Measurements from ENCODE around the gene DNAJC10. TPM values are rescaled to one million over a fixed set of nuclear protein-coding genes. Genes with fewer than 3 reads are reported as not detected.
"Not testable (repeated sequence)": the region's sequence is repeated elsewhere in the genome, so short reads cannot be mapped to it uniquely, and the experiment has no call there.

The DNAJC10 gene
- total and polyA plus RNA-seq, 9 donors = 45.1 to 79.7 (median 62.6) TPM

- Histone ChIP-seq H3K4me1 (ENCODE audit: control insufficient read depth, insufficient read depth, low read length) (no peaks in the 10 kb centered on the region), H3K27me3 (ENCODE audit: control insufficient read depth, insufficient read depth, low read length) (no peaks in the 10 kb centered on the region), H3K9me3 (replicated peaks; ENCODE audit: control insufficient read depth, low read depth, low read length) (no peaks in the 10 kb centered on the region), H3K27ac (ENCODE audit: low read length) (no peak overlapping the region), H3K36me3 (ENCODE audit: control insufficient read depth, insufficient read depth, low read length) (peaks cover 16% of the 10 kb centered on the region), H3K4me3 (ENCODE audit: low read length) (no peak overlapping the region)
- WGBS (ENCODE audit: insufficient coverage) = no CpG with 5 or more reads among the region's 1 CpG
- DNase-seq = no peak
These were observed 63.3 kb downstream of the DNAJC10 start for GRCh38 chr2:182779323-182779722.

GRCh38 chr2:182781099-182781498 lies 65.0 kb downstream of the DNAJC10 start:
- WGBS (ENCODE audit: insufficient coverage) = no CpG with 5 or more reads among the region's 8 CpGs
- H3K36me3 ChIP-seq (ENCODE audit: control insufficient read depth, insufficient read depth, low read length) = peaks cover 10% of the 10 kb centered on the region
- H3K27ac ChIP-seq (ENCODE audit: low read length); H3K4me3 ChIP-seq (ENCODE audit: low read length); H3K27me3 ChIP-seq (ENCODE audit: control insufficient read depth, insufficient read depth, low read length); H3K4me1 ChIP-seq (ENCODE audit: control insufficient read depth, insufficient read depth, low read length); H3K9me3 ChIP-seq (replicated peaks; ENCODE audit: control insufficient read depth, low read depth, low read length); DNase-seq: not testable (repeated sequence)

GRCh38 chr2:182782686-182783085 lies 66.6 kb downstream of the DNAJC10 start:
- not testable (repeated sequence) for DNase-seq; H3K36me3 ChIP-seq (ENCODE audit: control insufficient read depth, insufficient read depth, low read length); H3K27me3 ChIP-seq (ENCODE audit: control insufficient read depth, insufficient read depth, low read length); H3K27ac ChIP-seq (ENCODE audit: low read length); H3K9me3 ChIP-seq (replicated peaks; ENCODE audit: control insufficient read depth, low read depth, low read length); H3K4me3 ChIP-seq (ENCODE audit: low read length); H3K4me1 ChIP-seq (ENCODE audit: control insufficient read depth, insufficient read depth, low read length)
- no CpG with 5 or more reads among the region's 3 CpGs for whole genome bisulfite sequencing (ENCODE audit: insufficient coverage)

- H3K27me3 ChIP-seq (ENCODE audit: control insufficient read depth, insufficient read depth, low read length) = no peaks in the 10 kb centered on the region
- no peaks in the 10 kb centered on the region for H3K9me3 ChIP-seq (replicated peaks; ENCODE audit: control insufficient read depth, low read depth, low read length)
- no peak for DNase-seq
- H3K27ac ChIP-seq (ENCODE audit: low read length) = no peak overlapping the region
- no peaks in the 10 kb centered on the region for H3K4me1 ChIP-seq (ENCODE audit: control insufficient read depth, insufficient read depth, low read length)
- no CpG with 5 or more reads among the region's 4 CpGs for WGBS (ENCODE audit: insufficient coverage)
- no peak overlapping the region for H3K4me3 ChIP-seq (ENCODE audit: low read length)
- H3K36me3 ChIP-seq (ENCODE audit: control insufficient read depth, insufficient read depth, low read length) = peaks cover 4% of the 10 kb centered on the region
These were observed 68.1 kb downstream of the DNAJC10 start for GRCh38 chr2:182784058-182784706.

GRCh38 chr2:182784777-182785176 lies 68.7 kb downstream of the DNAJC10 start:
- WGBS (ENCODE audit: insufficient coverage) = no CpG with 5 or more reads among the region's 1 CpG
- Histone ChIP-seq H3K27ac (ENCODE audit: low read length) (no peak overlapping the region), H3K4me3 (ENCODE audit: low read length) (no peak overlapping the region), H3K36me3 (ENCODE audit: control insufficient read depth, insufficient read depth, low read length) (peaks cover 2% of the 10 kb centered on the region), H3K27me3 (ENCODE audit: control insufficient read depth, insufficient read depth, low read length) (no peaks in the 10 kb centered on the region), H3K4me1 (ENCODE audit: control insufficient read depth, insufficient read depth, low read length) (no peaks in the 10 kb centered on the region), H3K9me3 (replicated peaks; ENCODE audit: control insufficient read depth, low read depth, low read length) (no peaks in the 10 kb centered on the region)
- DNase-seq = peak; percentile 48

- H3K4me3 ChIP-seq (ENCODE audit: low read length) = no peak overlapping the region
These were observed 76.4 kb downstream of the DNAJC10 start for GRCh38 chr2:182792441-182792840.

GRCh38 chr2:182798736-182799135 lies 82.7 kb downstream of the DNAJC10 start:
- WGBS (ENCODE audit: insufficient coverage) = no CpG with 5 or more reads among the region's 2 CpGs
- Histone ChIP-seq H3K36me3 (ENCODE audit: control insufficient read depth, insufficient read depth, low read length) (no peaks in the 10 kb centered on the region), H3K27ac (ENCODE audit: low read length) (no peak overlapping the region), H3K9me3 (replicated peaks; ENCODE audit: control insufficient read depth, low read depth, low read length) (no peaks in the 10 kb centered on the region), H3K4me3 (ENCODE audit: low read length) (no peak overlapping the region), H3K4me1 (ENCODE audit: control insufficient read depth, insufficient read depth, low read length) (no peaks in the 10 kb centered on the region), H3K27me3 (ENCODE audit: control insufficient read depth, insufficient read depth, low read length) (no peaks in the 10 kb centered on the region)
- no peak for DNase-seq

More at GRCh38 chr2:182792441-182792840, 76.4 kb downstream of the DNAJC10 start:
- DNase-seq = no peak
- Histone ChIP-seq H3K27me3 (ENCODE audit: control insufficient read depth, insufficient read depth, low read length) (no peaks in the 10 kb centered on the region), H3K9me3 (replicated peaks; ENCODE audit: control insufficient read depth, low read depth, low read length) (no peaks in the 10 kb centered on the region), H3K36me3 (ENCODE audit: control insufficient read depth, insufficient read depth, low read length) (no peaks in the 10 kb centered on the region), H3K27ac (ENCODE audit: low read length) (no peak overlapping the region), H3K4me1 (ENCODE audit: control insufficient read depth, insufficient read depth, low read length) (no peaks in the 10 kb centered on the region)
- WGBS (ENCODE audit: insufficient coverage) = no CpG with 5 or more reads among the region's 2 CpGs

- no peaks in the 10 kb centered on the region for H3K9me3 ChIP-seq (replicated peaks; ENCODE audit: control insufficient read depth, low read depth, low read length)
- H3K4me3 ChIP-seq (ENCODE audit: low read length) = no peak overlapping the region
- 100% methylated on average over 1 of the region's 5 CpGs for WGBS (ENCODE audit: insufficient coverage)
- H3K36me3 ChIP-seq (ENCODE audit: control insufficient read depth, insufficient read depth, low read length) = no peaks in the 10 kb centered on the region
- H3K27me3 ChIP-seq (ENCODE audit: control insufficient read depth, insufficient read depth, low read length) = no peaks in the 10 kb centered on the region
- no peak overlapping the region for H3K27ac ChIP-seq (ENCODE audit: low read length)
- DNase-seq = no peak
- no peaks in the 10 kb centered on the region for H3K4me1 ChIP-seq (ENCODE audit: control insufficient read depth, insufficient read depth, low read length)
These were observed 88.1 kb downstream of the DNAJC10 start for GRCh38 chr2:182804128-182804527.

GRCh38 chr2:182807319-182807718 lies 91.3 kb downstream of the DNAJC10 start:
- Histone ChIP-seq H3K4me3 (ENCODE audit: low read length) (no peak overlapping the region), H3K4me1 (ENCODE audit: control insufficient read depth, insufficient read depth, low read length) (no peaks in the 10 kb centered on the region), H3K27ac (ENCODE audit: low read length) (no peak overlapping the region), H3K27me3 (ENCODE audit: control insufficient read depth, insufficient read depth, low read length) (no peaks in the 10 kb centered on the region), H3K9me3 (replicated peaks; ENCODE audit: control insufficient read depth, low read depth, low read length) (no peaks in the 10 kb centered on the region), H3K36me3 (ENCODE audit: control insufficient read depth, insufficient read depth, low read length) (no peaks in the 10 kb centered on the region)
- DNase-seq = no peak
- WGBS (ENCODE audit: insufficient coverage) = 78% methylated on average over 3 of the region's 3 CpGs

GRCh38 chr2:182810087-182810486 lies 94.0 kb downstream of the DNAJC10 start:
- Histone ChIP-seq H3K4me1 (ENCODE audit: control insufficient read depth, insufficient read depth, low read length) (no peaks in the 10 kb centered on the region), H3K27me3 (ENCODE audit: control insufficient read depth, insufficient read depth, low read length) (no peaks in the 10 kb centered on the region), H3K9me3 (replicated peaks; ENCODE audit: control insufficient read depth, low read depth, low read length) (no peaks in the 10 kb centered on the region), H3K4me3 (ENCODE audit: low read length) (no peak overlapping the region), H3K36me3 (ENCODE audit: control insufficient read depth, insufficient read depth, low read length) (no peaks in the 10 kb centered on the region), H3K27ac (ENCODE audit: low read length) (no peak overlapping the region)
- no CpG with 5 or more reads among the region's 3 CpGs for WGBS (ENCODE audit: insufficient coverage)
- DNase-seq = no peak

GRCh38 chr2:182814380-182814779 lies 98.3 kb downstream of the DNAJC10 start:
- WGBS (ENCODE audit: insufficient coverage) = 96% methylated on average over 5 of the region's 6 CpGs
- no peaks in the 10 kb centered on the region for H3K9me3 ChIP-seq (replicated peaks; ENCODE audit: control insufficient read depth, low read depth, low read length)
- H3K4me1 ChIP-seq (ENCODE audit: control insufficient read depth, insufficient read depth, low read length) = no peaks in the 10 kb centered on the region
- no peaks in the 10 kb centered on the region for H3K27me3 ChIP-seq (ENCODE audit: control insufficient read depth, insufficient read depth, low read length)
- no peaks in the 10 kb centered on the region for H3K36me3 ChIP-seq (ENCODE audit: control insufficient read depth, insufficient read depth, low read length)
- no peak overlapping the region for H3K4me3 ChIP-seq (ENCODE audit: low read length)
- no peak overlapping the region for H3K27ac ChIP-seq (ENCODE audit: low read length)
- DNase-seq = no peak

Data from muscle of leg (tissue), 11 donors.